Glomerular endothelial cell (primary cell): ENCODE measurements around the gene BABAM1. TPM values are rescaled to one million over a fixed set of nuclear protein-coding genes. Genes with fewer than 3 reads are reported as not detected.
A peak's percentile ranks its signal among the peaks of the same experiment; 100 is the strongest.

Experiments
- DNase-seq: peaks from one replicate; pipeline ENCODE4 v3.0.0-alpha.2; 2011; ENCODE audit warnings: low read depth, low spot score; ENCODE audit errors: extremely low read depth
- total RNA-seq: library from RNA; depleted of rRNA; stranded (reverse); fragments of >200 nt; gene quantifications from 2 replicates; pipeline ENCODE4 v1.2.3, GENCODE V29; 2015

The BABAM1 gene
- total RNA-seq, 1 donor from 2014 or later = 78.9 TPM

GRCh38 chr19:17300992-17301619 is 33.9 kb downstream of the BABAM1 start:
- DNase-seq = no peak

- DNase-seq = no peak
These were observed 35.3 kb downstream of the BABAM1 start for GRCh38 chr19:17302391-17303166.

GRCh38 chr19:17303167-17303939 is 36.1 kb downstream of the BABAM1 start, which contains the start of gene ABHD8:
Gene ABHD8, minus strand, starts transcription at chr19:17303425. Its CDS starts 1,809 bp downstream, at chr19:17301616.
- DNase-seq = peak; percentile 68

GRCh38 chr19:17303940-17304267 is 36.7 kb downstream of the BABAM1 start:
- no peak for DNase-seq

GRCh38 chr19:17304386-17305215 is 37.4 kb downstream of the BABAM1 start:
- DNase-seq = no peak

- no peak for DNase-seq
These were observed 37.9 kb downstream of the BABAM1 start for GRCh38 chr19:17305216-17305516.

- DNase-seq = peak; percentile 87
These were observed 38.5 kb downstream of the BABAM1 start, which contains the start of gene MRPL34 for GRCh38 chr19:17305517-17306284. Gene MRPL34, plus strand, starts transcription at chr19:17305872. Its CDS starts 21 bp downstream, at chr19:17305893.

GRCh38 chr19:17306285-17306714 is 39.1 kb downstream of the BABAM1 start:
- DNase-seq = no peak

- no peak for DNase-seq
These were observed 40.7 kb downstream of the BABAM1 start for GRCh38 chr19:17307876-17308377.

GRCh38 chr19:17309198-17309964 is 42.1 kb downstream of the BABAM1 start, which contains the start of gene DDA1:
Gene DDA1, plus strand, starts transcription at chr19:17309563. Its CDS starts 92 bp downstream, at chr19:17309655.
- peak; percentile 98 for DNase-seq

GRCh38 chr19:17309965-17310461 is 42.8 kb downstream of the BABAM1 start:
- no peak for DNase-seq

GRCh38 chr19:17311455-17312188 is 44.4 kb downstream of the BABAM1 start:
- no peak for DNase-seq

- DNase-seq = no peak
These were observed 45.2 kb downstream of the BABAM1 start for GRCh38 chr19:17312189-17313113.

GRCh38 chr19:17314007-17314593 is 46.9 kb downstream of the BABAM1 start:
- no peak for DNase-seq

- no peak for DNase-seq
These were observed 51.7 kb downstream of the BABAM1 start for GRCh38 chr19:17318966-17319365.

GRCh38 chr19:17319473-17320238 is 52.4 kb downstream of the BABAM1 start:
- DNase-seq = no peak
